ENCODE measurements around the gene THSD7B. TPM values are rescaled to one million over a fixed set of nuclear protein-coding genes. Genes with fewer than 3 reads are reported as not detected.
"Not testable (repeated sequence)": the region's sequence is repeated elsewhere in the genome, so short reads cannot be mapped to it uniquely, and the experiment has no call there.

The THSD7B gene
- total RNA-seq, 1 donor from 2014 or later = 0.14 TPM

- DNase-seq (no peak), ATAC-seq (peak; percentile 56)
- intact Hi-C loops (cut with DNase I) = no loop called here
- Histone ChIP-seq H3K4me1 (no peaks in the 10 kb centered on the region), H3K27me3 (no peaks in the 10 kb centered on the region), H3K27ac (no peak overlapping the region), H3K9me3 (no peaks in the 10 kb centered on the region), H3K36me3 (no peaks in the 10 kb centered on the region), H3K4me3 (no peak overlapping the region)
- TF ChIP-seq CTCF (IDR thresholded peaks at IDR 0.05) = no peak
These were observed 931.6 kb downstream of the THSD7B start for GRCh38 chr2:137696916-137697315.

GRCh38 chr2:137700250-137700649 lies 934.9 kb downstream of the THSD7B start:
- H3K27me3 ChIP-seq; intact Hi-C loops (cut with DNase I); H3K9me3 ChIP-seq; H3K27ac ChIP-seq; H3K36me3 ChIP-seq; H3K4me3 ChIP-seq; H3K4me1 ChIP-seq; DNase-seq; ATAC-seq: not testable (repeated sequence)

GRCh38 chr2:137700681-137701080 lies 935.3 kb downstream of the THSD7B start:
- Histone ChIP-seq H3K4me3 (no peak overlapping the region), H3K4me1 (no peaks in the 10 kb centered on the region), H3K9me3 (no peaks in the 10 kb centered on the region), H3K27me3 (no peaks in the 10 kb centered on the region), H3K27ac (no peak overlapping the region), H3K36me3 (no peaks in the 10 kb centered on the region)
- no peak for ATAC-seq
- intact Hi-C loops (cut with DNase I) = no loop called here
- DNase-seq = no peak
- TF ChIP-seq CTCF (IDR thresholded peaks at IDR 0.05) = no peak

- Histone ChIP-seq H3K36me3 (no peaks in the 10 kb centered on the region), H3K4me3 (no peak overlapping the region), H3K27me3 (no peaks in the 10 kb centered on the region), H3K4me1 (no peaks in the 10 kb centered on the region), H3K27ac (no peak overlapping the region), H3K9me3 (no peaks in the 10 kb centered on the region)
- intact Hi-C loops (cut with DNase I) = no loop called here
- TF ChIP-seq CTCF (IDR thresholded peaks at IDR 0.05) = no peak
- no peak for DNase-seq
- no peak for ATAC-seq
These were observed 940.0 kb downstream of the THSD7B start for GRCh38 chr2:137705296-137705695.

GRCh38 chr2:137706786-137707613 lies 941.7 kb downstream of the THSD7B start:
- Histone ChIP-seq H3K36me3 (no peaks in the 10 kb centered on the region), H3K27ac (no peak overlapping the region), H3K4me3 (no peak overlapping the region), H3K4me1 (no peaks in the 10 kb centered on the region), H3K9me3 (no peaks in the 10 kb centered on the region), H3K27me3 (no peaks in the 10 kb centered on the region)
- TF ChIP-seq CTCF (IDR thresholded peaks at IDR 0.05) = no peak
- DNase-seq (peak; percentile 61), ATAC-seq (peak; percentile 37)
- intact Hi-C loops (cut with DNase I) = no loop called here

DNA sequence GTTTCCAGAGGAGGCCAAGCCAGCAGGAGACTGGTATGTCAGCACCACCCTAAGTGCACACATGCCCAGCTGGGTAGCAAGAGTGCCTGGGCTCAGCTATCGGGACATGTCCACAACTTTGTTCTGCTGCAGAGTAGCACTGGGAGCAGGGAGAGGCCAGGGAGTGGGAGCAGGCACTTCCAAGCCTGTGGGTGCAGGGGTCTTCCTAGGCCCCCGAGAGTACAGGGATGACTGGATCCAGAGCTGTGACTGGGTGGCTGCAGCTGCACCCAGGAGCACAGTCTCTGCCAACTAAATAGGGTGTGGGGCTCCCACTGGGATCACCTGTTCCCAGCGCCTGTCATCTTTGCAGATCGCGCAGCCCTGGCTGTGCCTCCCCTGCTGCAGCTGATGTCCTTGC lies 943.0 kb downstream of the THSD7B start:
- no peaks in the 10 kb centered on the region for H3K9me3 ChIP-seq
- H3K36me3 ChIP-seq = no peaks in the 10 kb centered on the region
- intact Hi-C loops (cut with DNase I) = no loop called here
- no peak for ATAC-seq
- H3K4me3 ChIP-seq = no peak overlapping the region
- DNase-seq = no peak
- no peak for TF ChIP-seq CTCF (IDR thresholded peaks at IDR 0.05)
- H3K27me3 ChIP-seq = no peaks in the 10 kb centered on the region
- no peaks in the 10 kb centered on the region for H3K4me1 ChIP-seq
- H3K27ac ChIP-seq = no peak overlapping the region

All from upper lobe of right lung (tissue), 1 donor.